Activated T-cell treated with anti-CD3 and anti-CD28 coated beads, Interleukin-2, amount 50 U/mL, for 4 hours (primary cell): ENCODE data around the gene TRMT6. TPM values are rescaled to one million over a fixed set of nuclear protein-coding genes. Genes with fewer than 3 reads are reported as not detected.

Source experiments
- ATAC-seq, 2 donors: fragments of 200-7000 bp; cut with Tn5 transposase; one replicate each; pipeline ENCODE4 v1.10.0; 2021
- DNase-seq: peaks from one replicate; pipeline ENCODE4 v3.0.0-alpha.2; 2020
- H3K27me3 Mint-ChIP-seq: one replicate; pipeline ENCODE4 v1.8.0; 2021; ENCODE audit warnings: low read depth, mixed read lengths
- H3K36me3 Mint-ChIP-seq: one replicate; pipeline ENCODE4 v1.8.0; 2022; ENCODE audit warnings: mixed read lengths; ENCODE audit not compliant: insufficient read depth
- H3K4me1 Mint-ChIP-seq: one replicate; pipeline ENCODE4 v1.8.0; 2021; ENCODE audit warnings: low read depth, mixed read lengths
- H3K4me3 Mint-ChIP-seq: one replicate; pipeline ENCODE4 v1.8.0; 2021; ENCODE audit warnings: mild to moderate bottlenecking, moderate library complexity, mixed read lengths
- H3K9me3 Mint-ChIP-seq: one replicate; pipeline ENCODE4 v1.8.0; 2021; ENCODE audit warnings: mixed read lengths
- total RNA-seq, 3 donors: library from RNA; stranded (reverse); gene quantifications; one replicate each; pipeline ENCODE4 v1.2.1, GENCODE V29; 2021

The TRMT6 gene
- total RNA-seq, 3 donors from 2014 or later = 45.3 to 47.5 (median 45.8) TPM

DNA sequence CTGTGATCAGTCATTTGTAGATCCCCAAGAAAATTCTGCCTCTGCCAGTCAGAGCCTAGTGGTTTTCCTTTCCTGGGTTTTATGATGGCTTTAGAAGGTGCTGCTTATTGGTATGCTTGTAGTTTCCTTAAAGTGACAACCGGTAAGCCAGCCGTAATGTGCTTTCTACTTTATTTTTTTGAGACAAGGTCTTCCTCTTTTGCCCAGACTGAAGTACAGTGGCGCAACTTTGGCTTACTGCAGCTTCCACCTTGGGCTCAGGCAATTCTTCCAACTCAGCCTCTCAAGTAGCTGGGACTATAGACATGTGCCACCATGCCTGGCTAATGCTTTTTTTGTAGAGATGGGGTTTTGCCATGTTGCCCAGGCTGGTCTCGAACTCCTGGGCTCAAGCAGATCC is 23.6 kb upstream of the TRMT6 start:
- Mint-ChIP-seq H3K4me1 (no peaks in the 10 kb centered on the region), H3K9me3 (no peaks in the 10 kb centered on the region), H3K4me3 (no peak overlapping the region), H3K36me3 (peaks cover 6% of the 10 kb centered on the region), H3K27me3 (no peaks in the 10 kb centered on the region)
- no peak for DNase-seq
- no peak for ATAC-seq

DNA sequence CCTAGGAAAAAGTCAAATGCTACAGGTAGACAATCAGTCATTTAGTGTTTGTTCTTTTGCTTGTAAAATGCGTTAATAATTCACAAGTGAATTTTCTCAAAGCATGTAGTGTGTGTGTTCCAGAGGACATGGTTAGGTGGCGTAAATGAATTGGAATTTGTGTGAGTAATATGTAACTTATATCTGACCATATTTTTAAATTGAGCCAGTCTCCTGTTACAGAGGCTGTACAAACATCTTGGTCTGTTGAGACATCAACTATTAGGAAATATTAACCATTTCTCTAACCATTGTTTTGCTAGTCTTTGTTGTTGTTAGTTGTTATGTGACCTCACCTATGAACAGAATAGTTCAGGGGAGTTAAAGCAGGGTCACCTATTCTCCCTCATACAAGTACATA is 22.8 kb upstream of the TRMT6 start:
- Mint-ChIP-seq H3K9me3 (no peaks in the 10 kb centered on the region), H3K4me3 (no peak overlapping the region), H3K36me3 (peaks cover 4% of the 10 kb centered on the region), H3K4me1 (no peaks in the 10 kb centered on the region), H3K27me3 (no peaks in the 10 kb centered on the region)
- DNase-seq (no peak), ATAC-seq (no peak)

DNA sequence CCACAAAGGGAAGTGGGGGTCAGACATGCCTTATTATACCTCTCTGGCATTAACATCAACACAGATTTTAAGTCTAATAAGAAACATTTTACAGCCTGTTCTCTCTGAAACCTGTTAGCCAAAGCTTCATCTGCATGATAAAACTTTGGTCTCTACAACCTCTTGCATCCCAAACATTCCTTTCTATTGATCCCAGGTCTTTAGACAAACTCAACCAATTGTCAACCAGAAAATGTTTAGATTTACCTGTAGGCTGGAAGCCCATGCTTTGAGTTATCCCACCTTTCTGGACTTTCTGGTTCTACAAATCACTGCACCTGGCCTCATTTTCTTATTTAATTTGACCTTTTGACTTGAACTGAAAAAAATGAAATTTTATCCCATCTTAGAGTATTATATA is 20.9 kb upstream of the TRMT6 start:
- Mint-ChIP-seq H3K36me3 (peaks cover 3% of the 10 kb centered on the region), H3K9me3 (no peaks in the 10 kb centered on the region), H3K4me1 (no peaks in the 10 kb centered on the region), H3K4me3 (no peak overlapping the region), H3K27me3 (no peaks in the 10 kb centered on the region)
- DNase-seq (no peak), ATAC-seq (no peak)

- Mint-ChIP-seq H3K4me3 (no peak overlapping the region), H3K36me3 (peaks cover 4% of the 10 kb centered on the region), H3K27me3 (no peaks in the 10 kb centered on the region)
Measured at GRCh38 chr20:5970381-5970780, 20.0 kb upstream of the TRMT6 start.

DNA sequence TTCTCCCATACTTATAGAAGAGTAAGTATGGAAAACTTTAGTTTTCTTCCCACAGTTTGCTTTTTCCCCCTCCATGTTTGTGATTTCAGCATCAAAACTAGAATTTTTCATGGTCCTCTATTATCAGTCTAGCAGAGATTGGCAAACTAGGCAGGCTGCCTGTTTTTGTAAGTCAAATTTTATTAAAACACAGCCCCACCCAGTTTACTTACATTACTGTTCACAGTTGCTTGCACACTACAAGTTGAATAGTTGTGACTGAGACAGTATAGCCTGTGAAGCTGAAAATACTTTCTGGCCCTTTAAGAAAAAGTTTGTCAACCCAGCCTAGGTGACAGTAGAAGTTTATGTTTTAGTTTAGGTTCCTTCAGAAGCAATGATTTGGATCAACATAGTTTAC is 19.6 kb upstream of the TRMT6 start:
- peaks cover 9% of the 10 kb centered on the region for H3K36me3 Mint-ChIP-seq
- DNase-seq (no peak), ATAC-seq (no peak)
- no peaks in the 10 kb centered on the region for H3K4me1 Mint-ChIP-seq
- no peaks in the 10 kb centered on the region for H3K27me3 Mint-ChIP-seq
- H3K4me3 Mint-ChIP-seq = no peak overlapping the region
- no peaks in the 10 kb centered on the region for H3K9me3 Mint-ChIP-seq

More at GRCh38 chr20:5970381-5970780, 20.0 kb upstream of the TRMT6 start:
- ATAC-seq (no peak), DNase-seq (no peak)
- Mint-ChIP-seq H3K4me1 (no peaks in the 10 kb centered on the region), H3K9me3 (no peaks in the 10 kb centered on the region)

DNA sequence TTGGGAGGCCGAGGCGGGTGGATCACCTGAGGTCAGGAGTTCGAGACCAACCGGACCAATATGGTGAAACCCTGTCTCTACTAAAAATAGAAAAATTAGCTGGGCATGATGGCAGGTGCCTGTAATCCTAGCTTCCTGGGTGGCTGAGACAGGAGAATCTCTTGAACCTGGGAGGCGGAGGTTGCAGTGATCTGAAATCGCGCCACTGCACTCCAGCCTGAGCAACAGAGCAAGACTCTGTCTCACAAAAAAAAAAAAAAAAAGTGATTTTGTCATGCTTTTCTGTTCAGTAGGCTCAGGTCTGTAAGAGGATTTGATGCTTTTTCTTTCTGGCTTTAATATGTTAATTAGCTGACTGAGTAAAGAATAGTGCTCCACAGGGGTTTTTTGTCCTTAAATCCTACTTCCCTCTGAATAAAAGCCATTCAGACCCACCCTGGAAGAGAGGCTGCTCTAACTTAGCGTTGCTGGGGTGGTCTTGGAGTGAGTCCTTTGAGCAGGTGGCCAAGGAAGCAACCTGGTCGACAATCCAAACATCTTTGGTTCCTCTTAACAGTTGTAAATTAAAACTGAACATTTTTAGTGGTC is 19.1 kb upstream of the TRMT6 start:
- peaks cover 12% of the 10 kb centered on the region for H3K36me3 Mint-ChIP-seq
- ATAC-seq = no peak

GRCh38 chr20:5968462-5968861 is 18.1 kb upstream of the TRMT6 start:
- Mint-ChIP-seq H3K4me1 (no peaks in the 10 kb centered on the region), H3K4me3 (no peak overlapping the region), H3K27me3 (no peaks in the 10 kb centered on the region), H3K36me3 (peaks cover 13% of the 10 kb centered on the region), H3K9me3 (no peaks in the 10 kb centered on the region)
- ATAC-seq = no peak
- DNase-seq = no peak

More for the DNA sequence above, 19.1 kb upstream of the TRMT6 start:
- no peaks in the 10 kb centered on the region for H3K4me1 Mint-ChIP-seq
- H3K4me3 Mint-ChIP-seq = no peak overlapping the region
- no peaks in the 10 kb centered on the region for H3K27me3 Mint-ChIP-seq
- no peaks in the 10 kb centered on the region for H3K9me3 Mint-ChIP-seq
- DNase-seq = no peak

DNA sequence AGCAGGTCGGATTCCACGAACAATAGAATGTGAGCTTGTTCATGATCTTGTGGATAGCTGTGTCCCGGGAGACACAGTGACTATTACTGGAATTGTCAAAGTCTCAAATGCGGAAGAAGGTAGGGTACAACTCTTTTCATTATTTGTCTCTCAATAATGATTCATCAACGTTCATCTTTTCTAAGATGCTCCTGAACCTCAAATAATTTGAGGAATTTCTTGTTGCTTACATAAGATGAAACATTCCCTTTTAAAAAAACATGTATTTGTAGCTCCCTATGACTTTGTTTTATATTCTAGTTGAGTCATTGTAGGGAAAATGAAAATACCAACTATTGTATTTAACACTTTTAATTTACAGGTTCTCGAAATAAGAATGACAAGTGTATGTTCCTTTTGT is 17.1 kb upstream of the TRMT6 start:
- H3K36me3 Mint-ChIP-seq = peaks cover 13% of the 10 kb centered on the region
- ATAC-seq (no peak), DNase-seq (no peak)
- no peak overlapping the region for H3K4me3 Mint-ChIP-seq
- no peaks in the 10 kb centered on the region for H3K4me1 Mint-ChIP-seq
- no peaks in the 10 kb centered on the region for H3K9me3 Mint-ChIP-seq
- no peaks in the 10 kb centered on the region for H3K27me3 Mint-ChIP-seq

DNA sequence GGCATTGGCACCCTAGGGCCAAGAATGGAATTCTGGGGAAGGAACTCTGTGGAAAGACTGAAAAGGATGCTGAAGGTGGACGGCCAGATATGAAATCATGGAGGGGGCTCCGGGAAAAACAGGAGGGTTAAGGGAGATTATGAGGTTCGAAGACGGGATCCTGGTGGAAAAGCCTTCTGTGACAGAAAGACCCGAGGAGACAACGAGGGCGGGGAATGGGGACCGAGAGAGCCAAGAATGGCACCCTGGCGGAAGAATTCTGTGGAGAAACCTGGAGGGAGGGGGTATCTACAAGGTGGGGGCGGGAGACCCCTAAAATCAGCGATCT is 426 bp downstream of the TRMT6 start:
- ATAC-seq (no peak), DNase-seq (no peak)
- H3K4me1 Mint-ChIP-seq = peaks cover 51% of the 10 kb centered on the region
- peak overlapping the region; percentile 99 for H3K4me3 Mint-ChIP-seq
- H3K27me3 Mint-ChIP-seq = no peaks in the 10 kb centered on the region
- no peaks in the 10 kb centered on the region for H3K9me3 Mint-ChIP-seq
- H3K36me3 Mint-ChIP-seq = peaks cover 42% of the 10 kb centered on the region

GRCh38 chr20:5947276-5947675 is 3.1 kb downstream of the TRMT6 start:
- no peak for DNase-seq
- Mint-ChIP-seq H3K9me3 (no peaks in the 10 kb centered on the region), H3K27me3 (no peaks in the 10 kb centered on the region), H3K36me3 (peaks cover 53% of the 10 kb centered on the region), H3K4me1 (peaks cover 54% of the 10 kb centered on the region), H3K4me3 (peak overlapping the region; percentile 99)
- ATAC-seq = peak in 1 of 2 donors; percentile 11

GRCh38 chr20:5945963-5946362 is 4.4 kb downstream of the TRMT6 start:
- ATAC-seq (no peak), DNase-seq (no peak)
- H3K4me1 Mint-ChIP-seq = peaks cover 48% of the 10 kb centered on the region
- peaks cover 62% of the 10 kb centered on the region for H3K36me3 Mint-ChIP-seq
- no peak overlapping the region for H3K4me3 Mint-ChIP-seq
- no peaks in the 10 kb centered on the region for H3K27me3 Mint-ChIP-seq
- H3K9me3 Mint-ChIP-seq = no peaks in the 10 kb centered on the region

GRCh38 chr20:5938456-5939029 is 11.8 kb downstream of the TRMT6 start:
- no peak for ATAC-seq
- no peaks in the 10 kb centered on the region for H3K27me3 Mint-ChIP-seq
- peaks cover 39% of the 10 kb centered on the region for H3K36me3 Mint-ChIP-seq
- H3K9me3 Mint-ChIP-seq = no peaks in the 10 kb centered on the region
- no peak overlapping the region for H3K4me3 Mint-ChIP-seq
- DNase-seq = no peak
- H3K4me1 Mint-ChIP-seq = peaks cover 5% of the 10 kb centered on the region

GRCh38 chr20:5936238-5936637 is 14.1 kb downstream of the TRMT6 start:
- H3K9me3 Mint-ChIP-seq = no peaks in the 10 kb centered on the region
- peaks cover 21% of the 10 kb centered on the region for H3K36me3 Mint-ChIP-seq
- H3K27me3 Mint-ChIP-seq = no peaks in the 10 kb centered on the region
- no peak overlapping the region for H3K4me3 Mint-ChIP-seq
- DNase-seq = no peak
- ATAC-seq = no peak
- H3K4me1 Mint-ChIP-seq = peaks cover 5% of the 10 kb centered on the region

- ATAC-seq (no peak), DNase-seq (no peak)
- peaks cover 5% of the 10 kb centered on the region for H3K4me1 Mint-ChIP-seq
- no peaks in the 10 kb centered on the region for H3K27me3 Mint-ChIP-seq
- peaks cover 15% of the 10 kb centered on the region for H3K36me3 Mint-ChIP-seq
- no peak overlapping the region for H3K4me3 Mint-ChIP-seq
- no peaks in the 10 kb centered on the region for H3K9me3 Mint-ChIP-seq
Measured at GRCh38 chr20:5935384-5935783, 14.9 kb downstream of the TRMT6 start.

- H3K4me3 Mint-ChIP-seq = no peak overlapping the region
- ATAC-seq (peak; percentile 28 to 48), DNase-seq (no peak)
Measured at GRCh38 chr20:5933802-5934436, 16.4 kb downstream of the TRMT6 start.

More at GRCh38 chr20:5933802-5934436, 16.4 kb downstream of the TRMT6 start:
- Mint-ChIP-seq H3K4me1 (peaks cover 5% of the 10 kb centered on the region), H3K9me3 (no peaks in the 10 kb centered on the region), H3K27me3 (peaks cover 4% of the 10 kb centered on the region), H3K36me3 (peaks cover 6% of the 10 kb centered on the region)
